ENCODE measurements around the gene HABP2.

Gene HABP2

GRCh38 chr10:113609704-113610108 lies 56.9 kb downstream of the HABP2 start:
- no peak for DNase-seq

DNA sequence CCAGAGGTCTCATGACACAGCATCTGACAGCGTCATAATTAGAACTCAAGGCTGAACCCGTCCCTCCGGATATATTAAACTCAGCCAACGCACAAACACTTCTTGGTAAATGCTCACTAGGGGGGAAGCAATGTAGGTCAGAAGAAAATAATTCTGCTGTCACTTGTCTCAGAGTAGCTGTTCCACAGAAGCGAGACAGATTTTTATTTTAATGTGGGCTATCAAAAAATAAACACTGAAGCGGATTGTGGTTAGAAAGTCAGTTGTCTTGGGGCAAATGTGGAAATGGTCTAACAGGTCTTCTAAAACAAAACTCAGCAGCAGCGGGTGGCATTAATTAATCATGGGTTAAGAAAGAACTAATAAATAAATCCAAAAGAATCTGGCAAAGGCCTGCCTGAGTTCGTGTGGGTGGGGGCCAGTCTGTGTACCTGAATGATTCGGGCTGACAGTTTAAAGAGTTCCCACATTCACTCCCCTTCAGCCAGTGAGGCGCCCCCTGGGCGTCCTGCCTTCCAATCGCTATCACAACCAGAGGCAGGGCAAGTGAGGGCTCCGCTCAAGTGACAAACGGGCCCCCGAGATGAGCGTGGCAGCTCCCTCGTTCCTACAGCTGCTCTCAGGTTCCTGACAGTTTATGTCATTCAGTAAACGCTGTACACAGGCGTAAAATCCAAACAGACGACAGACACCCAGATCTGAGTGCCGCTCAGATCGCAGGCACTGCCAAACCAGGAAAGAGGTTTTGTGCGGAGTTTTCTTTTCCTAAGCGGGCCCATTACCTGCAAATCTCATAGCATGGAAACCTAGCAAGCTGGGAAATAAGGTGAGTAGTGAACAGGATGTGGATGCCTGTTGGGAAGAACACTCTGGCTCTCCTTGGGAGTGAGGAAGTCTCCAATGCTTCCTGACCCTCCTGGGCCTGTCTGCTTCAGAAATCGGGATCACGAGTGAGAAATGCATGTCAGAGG lies 58.1 kb downstream of the HABP2 start:
- DNase-seq = no peak

- DNase-seq = no peak
Observed at GRCh38 chr10:113612154-113612553, 59.3 kb downstream of the HABP2 start.

GRCh38 chr10:113613427-113613826 lies 60.6 kb downstream of the HABP2 start:
- DNase-seq = no peak

DNA sequence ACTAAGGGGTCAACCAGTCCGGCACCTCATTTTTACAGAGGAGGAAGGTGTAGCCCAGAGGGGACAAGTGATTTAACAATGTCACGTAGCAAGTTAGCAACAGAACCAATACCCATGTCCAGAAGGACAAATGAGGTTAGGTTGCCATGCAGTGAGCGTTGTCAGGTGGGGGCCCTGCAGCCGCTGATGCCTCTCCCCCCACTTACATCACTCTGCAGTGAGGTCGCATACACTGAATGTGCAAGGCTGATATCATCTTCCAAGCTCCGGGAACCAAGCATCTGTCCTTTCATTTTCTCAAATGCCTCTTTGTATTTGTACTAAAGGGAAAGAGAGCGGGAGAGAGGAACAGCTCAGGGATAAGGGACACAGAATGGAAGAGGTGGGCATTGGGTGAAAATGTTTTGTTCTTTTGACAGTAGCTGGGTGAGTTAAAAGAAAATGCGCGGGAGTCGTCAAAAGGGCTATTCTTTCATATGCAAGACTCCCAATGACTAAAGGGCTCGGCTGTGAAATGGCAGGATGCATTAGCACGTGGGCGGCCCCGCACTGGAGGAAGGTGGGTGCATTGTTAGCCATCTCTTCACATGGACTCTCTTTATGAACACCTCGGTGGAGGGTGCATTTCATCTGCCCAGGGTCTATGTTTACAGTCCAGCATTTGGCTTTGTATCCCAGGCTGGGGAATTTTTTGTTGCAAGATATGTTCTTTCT lies 61.3 kb downstream of the HABP2 start:
- no peak for DNase-seq

- no peak for DNase-seq
Observed at GRCh38 chr10:113616244-113617074, 63.6 kb downstream of the HABP2 start.

GRCh38 chr10:113617086-113617485 lies 64.2 kb downstream of the HABP2 start:
- DNase-seq = no peak

- no peak for DNase-seq
Observed at GRCh38 chr10:113618338-113618737, 65.5 kb downstream of the HABP2 start.

GRCh38 chr10:113619401-113619800 lies 66.5 kb downstream of the HABP2 start:
- no peak for DNase-seq

DNA sequence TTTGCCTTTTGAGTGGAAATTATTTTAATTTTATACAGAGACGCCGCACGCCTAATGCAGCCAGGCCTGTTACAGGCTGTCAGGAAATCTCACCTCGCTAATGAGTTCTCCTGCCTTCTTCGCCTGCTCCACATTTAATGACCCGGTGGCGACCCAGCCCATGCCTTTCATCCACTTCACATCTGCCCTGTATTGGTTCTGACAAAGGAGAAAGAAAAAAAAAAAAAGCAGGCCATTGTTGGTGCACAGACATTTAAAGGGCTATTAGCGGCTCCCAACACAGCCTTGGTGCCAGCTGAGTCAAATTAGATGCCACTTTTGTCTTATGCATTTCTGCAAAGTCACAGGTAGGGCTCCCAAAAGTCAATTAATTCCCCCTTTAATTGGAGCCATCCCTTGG lies 67.7 kb downstream of the HABP2 start:
- no peak for DNase-seq

GRCh38 chr10:113620936-113621335 lies 68.1 kb downstream of the HABP2 start:
- DNase-seq = no peak

- no peak for DNase-seq
Observed at GRCh38 chr10:113621799-113622198, 68.9 kb downstream of the HABP2 start.

DNA sequence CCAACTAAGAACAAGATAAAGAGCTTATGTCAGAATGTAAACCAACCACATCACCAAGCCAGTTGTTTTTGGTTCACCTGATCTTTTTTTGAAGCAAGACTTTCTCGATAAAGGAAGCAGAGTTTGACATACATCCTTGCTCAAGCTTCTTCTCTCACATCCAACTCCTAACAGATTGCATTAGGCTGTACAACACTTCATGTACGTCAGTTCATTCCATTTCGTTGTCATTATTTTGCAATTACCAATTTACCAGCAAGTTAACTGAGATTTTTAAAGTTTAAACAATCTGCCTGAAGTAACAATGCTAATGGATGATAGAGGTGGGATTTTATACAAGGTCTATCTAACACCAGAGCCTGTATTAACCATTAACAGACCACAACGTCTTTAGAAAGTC lies 70.0 kb downstream of the HABP2 start:
- no peak for DNase-seq

GRCh38 chr10:113625461-113626186 lies 72.8 kb downstream of the HABP2 start:
- DNase-seq = no peak

GRCh38 chr10:113626809-113627355 lies 74.0 kb downstream of the HABP2 start:
- DNase-seq = no peak

DNA sequence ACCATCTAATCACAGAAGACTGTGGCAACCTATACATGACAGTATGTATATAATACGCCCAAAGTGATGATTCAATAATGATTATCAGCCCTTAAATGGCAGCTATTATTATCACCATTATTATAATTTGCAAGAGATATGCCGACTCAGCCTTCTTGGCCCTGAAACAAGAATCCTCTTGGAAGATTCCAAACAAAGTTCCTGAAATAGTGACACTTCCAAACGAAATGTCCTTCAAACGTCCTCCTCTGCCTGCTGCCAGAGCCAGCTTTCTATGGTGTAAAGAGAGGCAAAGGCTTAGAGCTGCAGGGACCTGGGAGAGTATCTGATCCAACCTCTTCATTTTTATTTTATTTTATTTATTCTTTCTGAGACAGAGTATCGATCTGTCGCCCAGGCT lies 75.0 kb downstream of the HABP2 start:
- no peak for DNase-seq

DNA sequence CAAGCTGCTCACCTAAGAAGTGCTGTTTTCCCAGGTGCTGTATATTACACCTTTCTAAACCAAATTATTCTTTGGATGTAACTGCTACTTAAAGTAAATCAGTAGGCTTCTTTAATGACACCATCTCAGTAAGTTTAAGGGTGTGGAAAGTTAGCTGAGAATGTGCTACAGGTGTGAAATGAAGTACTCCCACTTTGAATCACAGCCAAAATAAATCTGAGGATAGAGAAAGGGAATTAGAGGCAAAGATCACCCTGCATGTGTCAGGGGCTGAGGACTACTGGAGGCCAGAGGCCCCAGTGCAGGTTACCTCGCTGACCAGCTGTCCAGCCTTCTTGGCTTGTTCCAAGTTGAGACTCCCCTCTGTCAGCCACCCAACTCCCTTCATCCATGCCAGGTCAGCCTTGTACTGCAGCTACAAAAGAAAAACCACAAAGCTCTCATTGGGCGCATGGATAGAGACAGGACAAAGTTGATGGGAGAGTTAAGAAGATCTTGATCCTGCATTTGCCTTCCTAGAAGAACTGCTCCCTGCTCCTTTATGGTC lies 75.8 kb downstream of the HABP2 start:
- no peak for DNase-seq

- DNase-seq = no peak
Observed at GRCh38 chr10:113630929-113631533, 78.2 kb downstream of the HABP2 start.

DNA sequence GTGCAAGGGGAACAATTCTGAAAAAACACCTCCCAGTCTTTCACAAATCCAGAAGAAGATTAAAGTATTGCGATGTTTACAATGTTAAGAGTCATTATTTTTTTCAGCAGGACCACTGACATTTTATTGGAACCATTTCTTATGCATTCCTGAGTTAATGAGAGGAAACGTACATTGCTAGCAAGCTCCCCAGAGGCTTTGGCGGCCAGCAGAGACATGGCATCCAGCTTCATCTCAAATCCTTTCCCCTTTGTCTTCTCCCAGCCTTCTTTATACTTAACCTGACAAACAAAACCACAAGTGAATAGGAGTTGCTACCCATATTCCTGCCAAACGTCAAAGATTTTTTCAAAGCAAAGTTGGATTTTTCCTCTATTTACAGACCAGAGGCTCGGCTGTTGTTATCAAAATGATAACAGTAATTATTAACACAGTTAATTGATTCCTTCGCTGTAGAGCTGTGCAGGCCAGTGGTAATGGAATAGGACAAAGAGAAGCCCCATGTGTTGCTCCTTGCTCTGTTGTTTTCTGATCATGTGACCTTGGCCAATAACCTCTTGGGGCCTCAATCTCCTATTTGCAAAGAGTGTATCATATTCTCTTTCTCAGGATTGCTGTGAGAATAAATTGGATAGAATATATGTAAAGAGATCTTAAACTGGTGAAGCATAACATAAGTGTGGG lies 79.0 kb downstream of the HABP2 start:
- DNase-seq = no peak

Measured in activated gamma-delta T cell (primary cell).